ENCODE measurements around the gene RAB5IF.
"Not testable (repeated sequence)": the region's sequence is repeated elsewhere in the genome, so short reads cannot be mapped to it uniquely, and the experiment has no call there.

The RAB5IF gene, protein sequence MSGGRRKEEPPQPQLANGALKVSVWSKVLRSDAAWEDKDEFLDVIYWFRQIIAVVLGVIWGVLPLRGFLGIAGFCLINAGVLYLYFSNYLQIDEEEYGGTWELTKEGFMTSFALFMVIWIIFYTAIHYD

DNA sequence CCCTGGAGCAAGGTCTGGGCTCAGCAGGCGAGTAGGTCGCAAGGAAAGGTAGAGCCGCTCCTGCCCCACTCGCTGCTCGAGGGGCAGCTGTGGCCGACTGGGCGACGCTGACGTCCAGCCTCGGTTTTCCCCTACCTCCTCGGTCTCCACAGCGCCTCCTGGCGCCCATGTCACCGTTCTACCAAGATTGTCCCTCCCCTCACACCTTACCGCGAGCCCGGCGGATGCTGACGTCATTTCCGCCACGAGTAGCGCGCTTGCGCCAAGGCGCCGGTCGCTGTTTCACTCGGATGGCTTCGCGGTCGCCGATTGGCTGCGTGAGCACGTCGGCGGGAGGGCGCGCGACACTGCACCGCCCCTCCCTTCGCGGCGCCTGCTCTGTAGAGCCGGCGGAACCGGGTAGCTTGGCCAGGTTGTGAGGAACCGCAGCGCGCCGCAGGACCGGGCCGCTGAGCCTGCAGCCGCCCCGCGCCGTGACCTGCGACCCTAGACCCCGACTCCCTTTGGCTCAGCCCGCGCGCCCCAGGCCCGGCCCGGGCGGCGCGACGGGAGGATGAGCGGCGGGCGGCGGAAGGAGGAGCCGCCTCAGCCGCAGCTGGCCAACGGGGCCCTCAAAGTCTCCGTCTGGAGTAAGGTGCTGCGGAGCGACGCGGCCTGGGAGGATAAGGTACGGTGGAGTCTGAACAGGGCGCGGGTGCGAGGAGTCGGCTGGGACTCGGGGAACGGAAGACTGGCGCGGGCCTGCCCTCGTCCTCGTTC is at the start of gene RAB5IF:
TSS of gene RAB5IF (plus strand) at position 381 of the 759 bp plus-strand sequence. CDS start at position 554, 173 bp downstream.
- H3K9ac ChIP-seq (ENCODE audit: low read depth, low read length), result peak within 1 kb of the TSS; percentile 96
- H3K36me3 ChIP-seq (ENCODE audit: insufficient read depth, low read length), result peaks cover 11% of the 10 kb centered on the region
- H3K9me3 ChIP-seq (ENCODE audit: control insufficient read depth, insufficient read depth, low read length), result no peaks in the 10 kb centered on the region
- H3K4me1 ChIP-seq (ENCODE audit: insufficient read depth, low read length), result peaks cover 6% of the 10 kb centered on the region

DNA sequence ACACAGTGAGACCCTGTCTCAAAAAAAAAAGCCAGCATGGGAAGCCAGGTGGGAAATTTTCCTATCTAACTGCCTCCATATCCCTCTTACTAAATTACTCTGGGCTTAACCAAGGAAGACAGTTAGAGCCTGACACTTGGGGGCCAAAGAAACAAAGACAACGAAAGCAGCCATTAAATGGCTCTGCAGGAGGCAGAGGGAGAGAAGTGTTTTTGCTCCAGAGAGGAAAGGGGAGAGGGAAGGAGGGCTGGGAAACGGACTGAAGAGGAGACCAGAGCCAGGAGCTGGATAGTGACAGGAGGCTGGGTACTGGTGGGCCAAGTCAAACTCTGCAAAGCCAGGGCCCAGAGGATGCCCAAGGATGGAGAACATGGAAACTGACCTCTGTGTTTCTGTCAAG is 42.9 kb upstream of the RAB5IF start:
- Histone ChIP-seq H3K36me3 (ENCODE audit: insufficient read depth, low read length) (no peaks in the 10 kb centered on the region), H3K9ac (ENCODE audit: low read depth, low read length) (no peak overlapping the region), H3K4me1 (ENCODE audit: insufficient read depth, low read length) (peaks cover 6% of the 10 kb centered on the region; the same call in 1 of the 2 replicates), H3K9me3 (ENCODE audit: control insufficient read depth, insufficient read depth, low read length) (no peaks in the 10 kb centered on the region)

DNA sequence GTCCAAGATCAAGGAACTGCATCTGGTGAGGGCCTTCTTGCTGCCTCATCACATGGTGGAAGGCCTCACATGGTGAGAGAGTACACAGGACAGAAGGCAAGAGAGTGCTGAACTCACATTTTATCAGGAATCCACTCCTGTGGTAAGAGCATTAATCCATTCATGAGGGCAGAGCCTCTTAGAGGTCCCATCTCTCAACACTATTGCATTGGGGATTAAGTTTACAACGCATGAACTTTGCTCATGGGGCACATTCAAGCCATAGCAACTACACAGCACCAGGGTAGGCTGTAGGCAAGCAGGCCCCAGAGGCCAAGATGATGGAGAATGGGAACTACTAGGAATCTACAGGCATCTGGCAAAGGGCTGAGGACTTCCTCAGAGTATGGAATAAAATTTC is 42.2 kb upstream of the RAB5IF start:
- no peak overlapping the region for H3K9ac ChIP-seq (ENCODE audit: low read depth, low read length)
- no peaks in the 10 kb centered on the region for H3K36me3 ChIP-seq (ENCODE audit: insufficient read depth, low read length)

DNA sequence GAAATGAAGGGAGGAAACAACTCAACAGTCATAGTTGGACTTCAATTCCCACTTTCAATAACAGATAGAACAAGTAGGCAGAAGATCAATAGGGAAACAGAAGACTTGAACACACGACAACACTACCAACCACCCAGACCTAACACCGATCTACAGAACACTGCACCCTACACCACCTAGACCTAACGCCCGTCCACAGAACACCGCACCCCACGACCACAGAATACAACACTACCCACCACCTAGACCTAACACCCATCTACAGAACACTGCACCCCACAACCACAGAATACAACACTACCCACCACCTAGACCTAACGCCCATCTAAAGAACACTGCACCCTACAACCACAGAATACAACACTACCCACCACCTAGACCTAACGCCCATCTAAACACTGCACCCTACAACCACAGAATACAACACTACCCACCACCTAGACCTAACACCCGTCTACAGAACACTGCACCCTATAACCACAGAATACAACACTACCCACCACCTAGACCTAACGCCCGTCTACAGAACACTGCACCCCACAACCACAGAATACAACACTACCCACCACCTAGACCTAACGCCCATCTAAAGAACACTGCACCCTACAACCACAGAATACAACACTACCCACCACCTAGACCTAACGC is 41.4 kb upstream of the RAB5IF start:
- not testable (repeated sequence) for H3K9me3 ChIP-seq (ENCODE audit: control insufficient read depth, insufficient read depth, low read length); H3K9ac ChIP-seq (ENCODE audit: low read depth, low read length); H3K36me3 ChIP-seq (ENCODE audit: insufficient read depth, low read length); H3K4me1 ChIP-seq (ENCODE audit: insufficient read depth, low read length)

More for the DNA sequence above, 42.2 kb upstream of the RAB5IF start:
- Histone ChIP-seq H3K9me3 (ENCODE audit: control insufficient read depth, insufficient read depth, low read length) (no peaks in the 10 kb centered on the region), H3K4me1 (ENCODE audit: insufficient read depth, low read length) (peaks cover 6% of the 10 kb centered on the region; the same call in 1 of the 2 replicates)

DNA sequence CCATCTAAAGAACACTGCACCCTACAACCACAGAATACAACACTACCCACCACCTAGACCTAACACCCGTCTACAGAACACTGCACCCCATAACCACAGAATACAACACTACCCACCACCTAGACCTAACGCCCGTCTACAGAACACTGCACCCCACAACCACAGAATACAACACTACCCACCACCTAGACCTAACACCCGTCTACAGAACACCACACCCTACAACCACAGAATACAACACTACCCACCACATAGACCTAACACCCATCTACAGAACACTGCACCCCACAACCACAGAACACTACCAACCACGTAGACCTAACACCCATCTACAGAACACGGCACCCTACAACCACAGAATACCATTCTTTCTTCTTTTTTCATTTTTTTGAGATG is 40.9 kb upstream of the RAB5IF start:
- not testable (repeated sequence) for H3K9ac ChIP-seq (ENCODE audit: low read depth, low read length); H3K9me3 ChIP-seq (ENCODE audit: control insufficient read depth, insufficient read depth, low read length); H3K36me3 ChIP-seq (ENCODE audit: insufficient read depth, low read length); H3K4me1 ChIP-seq (ENCODE audit: insufficient read depth, low read length)

DNA sequence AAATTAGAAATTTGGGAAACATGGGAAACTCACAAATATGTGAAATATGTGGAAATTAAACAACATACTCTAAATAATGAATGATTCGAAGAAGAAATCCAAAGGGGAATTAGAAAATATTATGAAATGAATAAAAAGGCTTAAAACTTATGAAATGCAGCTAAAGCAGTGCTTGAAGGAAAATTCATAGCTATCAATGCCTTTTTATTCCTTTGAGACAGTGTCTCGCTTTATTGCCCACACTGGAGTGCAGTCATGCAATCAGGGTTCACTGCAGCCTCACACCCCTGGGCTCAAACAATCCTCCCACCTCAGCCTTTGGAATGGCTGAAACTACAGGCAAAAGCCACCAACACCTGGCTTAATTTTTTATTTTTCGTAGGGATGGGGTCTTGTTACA is 40.1 kb upstream of the RAB5IF start:
- Histone ChIP-seq H3K9me3 (ENCODE audit: control insufficient read depth, insufficient read depth, low read length) (no peaks in the 10 kb centered on the region), H3K4me1 (ENCODE audit: insufficient read depth, low read length) (peaks cover 13% of the 10 kb centered on the region), H3K36me3 (ENCODE audit: insufficient read depth, low read length) (no peaks in the 10 kb centered on the region), H3K9ac (ENCODE audit: low read depth, low read length) (no peak overlapping the region)

DNA sequence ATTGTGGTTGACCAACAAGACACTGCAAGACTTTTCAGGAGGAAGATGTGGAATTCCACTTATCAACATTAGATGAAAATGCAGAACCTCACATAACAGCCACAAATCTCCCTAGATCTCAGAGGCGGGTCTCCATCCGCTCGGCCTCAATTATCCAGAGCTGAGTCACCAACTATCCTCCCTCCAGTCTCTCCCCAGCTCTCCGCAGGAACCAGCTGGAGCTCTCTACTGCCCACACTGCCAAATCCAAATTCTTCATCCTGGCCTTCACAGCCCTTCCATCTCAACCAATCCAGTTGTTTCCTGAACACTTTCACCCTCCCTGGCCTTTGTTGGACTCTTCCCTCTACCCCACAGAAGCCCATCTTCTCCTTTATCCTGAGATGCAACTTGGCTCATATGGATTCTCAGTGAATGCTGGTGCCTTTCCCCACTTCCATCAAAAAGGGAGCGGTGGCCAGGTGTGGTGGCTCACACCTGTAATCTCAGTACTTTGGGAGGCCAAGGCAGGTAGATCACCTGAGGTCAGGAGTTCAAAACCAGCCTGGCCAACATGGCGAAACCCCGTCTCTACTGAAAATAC is 35.6 kb upstream of the RAB5IF start:
- H3K9me3 ChIP-seq (ENCODE audit: control insufficient read depth, insufficient read depth, low read length), result no peaks in the 10 kb centered on the region
- no peaks in the 10 kb centered on the region for H3K36me3 ChIP-seq (ENCODE audit: insufficient read depth, low read length)
- peaks cover 11% of the 10 kb centered on the region; the same call in 1 of the 2 replicates for H3K4me1 ChIP-seq (ENCODE audit: insufficient read depth, low read length)
- no peak overlapping the region for H3K9ac ChIP-seq (ENCODE audit: low read depth, low read length)

DNA sequence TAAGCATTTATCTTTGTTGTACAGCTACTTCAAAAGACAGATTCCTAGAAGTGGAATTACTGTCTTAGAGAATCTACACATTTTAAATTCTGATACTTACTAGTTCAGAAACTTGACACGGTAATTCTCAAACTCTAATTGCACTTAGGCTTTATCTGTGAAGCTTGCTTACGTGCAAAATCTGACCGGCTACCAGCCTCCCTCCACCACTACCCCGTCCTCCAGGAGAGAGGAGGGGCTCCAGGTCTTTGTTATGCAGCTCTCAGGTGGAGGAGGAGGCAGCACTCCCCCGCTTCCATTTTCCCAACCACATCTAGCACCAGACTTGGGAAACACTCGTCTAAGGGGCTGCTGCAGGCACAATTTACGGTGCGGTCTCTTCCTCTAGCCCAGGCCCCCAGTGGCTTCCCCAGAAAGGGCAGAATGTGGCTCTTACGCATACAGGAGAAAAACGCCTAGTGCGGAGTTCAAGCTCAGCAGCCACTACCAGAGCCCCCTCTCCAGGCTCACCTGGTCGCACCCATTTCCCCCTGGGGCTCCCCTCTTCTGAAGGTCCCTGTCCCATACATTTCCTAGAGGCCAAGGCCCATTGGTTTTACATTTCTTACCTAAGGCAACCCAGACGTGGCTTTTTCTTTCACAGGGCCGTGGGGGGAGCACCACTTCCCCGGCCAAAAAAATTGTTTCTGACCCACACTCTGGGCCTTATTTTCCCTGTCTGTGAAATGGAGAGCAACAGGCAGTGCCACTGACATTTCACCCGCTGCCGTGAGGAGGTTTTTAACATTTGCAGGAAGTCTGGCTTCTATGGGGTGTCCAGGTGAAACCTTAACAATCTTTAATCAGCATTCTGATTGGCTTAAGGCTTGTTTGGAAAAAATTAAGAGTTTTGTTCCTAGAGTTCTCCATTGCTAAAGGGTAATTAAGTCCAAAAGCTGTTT is 33.7 kb upstream of the RAB5IF start:
- H3K4me1 ChIP-seq (ENCODE audit: insufficient read depth, low read length), result peaks cover 20% of the 10 kb centered on the region; the same call in 1 of the 2 replicates
- H3K9me3 ChIP-seq (ENCODE audit: control insufficient read depth, insufficient read depth, low read length), result no peaks in the 10 kb centered on the region
- no peaks in the 10 kb centered on the region for H3K36me3 ChIP-seq (ENCODE audit: insufficient read depth, low read length)
- peak overlapping the region; percentile 86 for H3K9ac ChIP-seq (ENCODE audit: low read depth, low read length)

DNA sequence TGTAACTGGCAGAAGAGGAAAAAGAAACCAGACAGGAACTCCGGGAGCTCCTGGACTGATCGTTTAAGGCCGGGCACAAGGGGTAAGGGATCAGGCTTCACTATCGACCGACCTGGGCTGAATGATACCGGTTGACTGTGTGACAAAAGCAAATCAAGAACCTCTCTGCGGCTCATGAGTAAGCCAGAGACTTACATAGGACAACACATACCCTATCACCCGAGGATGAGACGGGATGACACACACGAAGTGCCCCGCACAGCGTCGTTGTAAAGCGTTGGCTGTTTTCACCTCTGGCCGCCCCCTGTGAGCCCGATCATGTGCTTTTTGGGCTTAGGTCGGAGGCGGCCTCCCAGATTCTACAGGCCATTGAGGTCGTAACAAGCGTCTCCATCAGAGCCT is 32.9 kb upstream of the RAB5IF start:
- Histone ChIP-seq H3K4me1 (ENCODE audit: insufficient read depth, low read length) (peaks cover 20% of the 10 kb centered on the region; the same call in 1 of the 2 replicates), H3K9ac (ENCODE audit: low read depth, low read length) (peak overlapping the region; percentile 86), H3K36me3 (ENCODE audit: insufficient read depth, low read length) (no peaks in the 10 kb centered on the region), H3K9me3 (ENCODE audit: control insufficient read depth, insufficient read depth, low read length) (no peaks in the 10 kb centered on the region)

DNA sequence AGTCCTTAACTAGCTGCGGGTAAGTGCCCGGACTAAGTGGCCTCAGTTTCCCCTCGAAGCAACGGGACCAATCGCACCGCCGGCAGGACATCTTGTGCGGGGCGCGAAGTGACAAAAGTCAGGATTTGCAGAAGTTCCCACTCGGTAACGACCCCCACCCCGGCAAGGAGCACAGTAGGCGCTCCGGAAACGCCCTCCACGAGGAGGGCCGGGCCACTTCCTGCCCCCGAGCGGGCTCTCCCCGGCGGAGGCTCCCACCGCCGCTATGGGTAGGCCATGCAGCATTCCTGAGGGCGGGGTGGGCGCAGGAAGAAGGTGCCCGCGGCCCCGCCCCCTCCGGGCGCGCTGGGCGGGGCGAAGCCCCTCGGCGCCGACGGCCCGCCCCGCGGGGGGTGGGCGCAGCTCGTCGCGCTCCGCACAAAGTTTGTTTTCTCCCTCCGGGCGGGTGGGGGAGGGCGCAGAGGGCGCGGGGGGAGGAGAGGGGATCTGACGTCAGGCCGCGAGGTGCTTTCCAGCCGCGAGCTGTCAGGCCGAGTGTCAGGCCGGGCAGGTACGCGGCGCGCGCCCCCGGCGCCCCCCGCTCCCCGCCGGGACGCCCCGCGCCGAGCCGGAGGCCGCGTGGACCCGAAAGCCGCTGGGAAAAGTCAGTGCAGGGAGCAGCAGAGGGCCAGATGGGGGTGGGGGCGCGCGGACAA is 32.3 kb upstream of the RAB5IF start, which contains the start of gene TGIF2:
TSS of gene TGIF2 (plus strand) at position 495 of the 695 bp plus-strand sequence. CDS start 5,178 bp downstream, outside the sequence.
- Histone ChIP-seq H3K9ac (ENCODE audit: low read depth, low read length) (peak within 1 kb of the TSS; percentile 88), H3K9me3 (ENCODE audit: control insufficient read depth, insufficient read depth, low read length) (no peaks in the 10 kb centered on the region), H3K4me1 (ENCODE audit: insufficient read depth, low read length) (peaks cover 20% of the 10 kb centered on the region; the same call in 1 of the 2 replicates), H3K36me3 (ENCODE audit: insufficient read depth, low read length) (no peaks in the 10 kb centered on the region)

DNA sequence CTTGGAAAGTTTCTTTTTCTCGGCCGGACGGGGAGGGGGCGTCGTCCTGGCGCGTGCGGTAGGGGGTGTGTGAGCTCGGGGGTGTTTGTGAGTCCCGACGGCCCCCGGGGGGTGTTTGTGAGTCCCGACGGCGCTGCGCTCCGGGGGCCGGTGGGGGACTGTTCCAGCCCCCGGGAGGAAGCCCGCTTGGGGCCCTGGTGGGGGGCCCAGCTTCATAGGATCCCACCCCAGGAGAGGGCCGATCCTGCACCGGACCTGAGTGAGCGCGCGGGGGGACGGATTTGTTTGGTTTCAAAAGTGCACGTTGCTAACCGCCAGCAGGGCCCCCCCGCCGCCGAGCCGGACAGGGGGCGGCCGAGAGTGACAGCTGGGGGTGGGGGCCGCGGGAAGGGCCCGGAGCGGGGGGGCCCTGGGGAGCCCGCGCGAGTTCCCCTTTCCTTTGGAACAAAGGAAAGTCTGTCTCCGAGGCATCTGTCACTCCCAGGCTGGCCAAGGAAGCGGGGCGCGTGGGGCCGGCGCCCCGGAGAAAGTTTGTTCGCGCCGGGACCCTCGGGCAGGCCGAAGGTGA is 31.7 kb upstream of the RAB5IF start:
- Histone ChIP-seq H3K4me1 (ENCODE audit: insufficient read depth, low read length) (peaks cover 20% of the 10 kb centered on the region; the same call in 1 of the 2 replicates), H3K9me3 (ENCODE audit: control insufficient read depth, insufficient read depth, low read length) (no peaks in the 10 kb centered on the region), H3K36me3 (ENCODE audit: insufficient read depth, low read length) (no peaks in the 10 kb centered on the region; the same call in 1 of the 2 replicates), H3K9ac (ENCODE audit: low read depth, low read length) (peak overlapping the region; percentile 88)

DNA sequence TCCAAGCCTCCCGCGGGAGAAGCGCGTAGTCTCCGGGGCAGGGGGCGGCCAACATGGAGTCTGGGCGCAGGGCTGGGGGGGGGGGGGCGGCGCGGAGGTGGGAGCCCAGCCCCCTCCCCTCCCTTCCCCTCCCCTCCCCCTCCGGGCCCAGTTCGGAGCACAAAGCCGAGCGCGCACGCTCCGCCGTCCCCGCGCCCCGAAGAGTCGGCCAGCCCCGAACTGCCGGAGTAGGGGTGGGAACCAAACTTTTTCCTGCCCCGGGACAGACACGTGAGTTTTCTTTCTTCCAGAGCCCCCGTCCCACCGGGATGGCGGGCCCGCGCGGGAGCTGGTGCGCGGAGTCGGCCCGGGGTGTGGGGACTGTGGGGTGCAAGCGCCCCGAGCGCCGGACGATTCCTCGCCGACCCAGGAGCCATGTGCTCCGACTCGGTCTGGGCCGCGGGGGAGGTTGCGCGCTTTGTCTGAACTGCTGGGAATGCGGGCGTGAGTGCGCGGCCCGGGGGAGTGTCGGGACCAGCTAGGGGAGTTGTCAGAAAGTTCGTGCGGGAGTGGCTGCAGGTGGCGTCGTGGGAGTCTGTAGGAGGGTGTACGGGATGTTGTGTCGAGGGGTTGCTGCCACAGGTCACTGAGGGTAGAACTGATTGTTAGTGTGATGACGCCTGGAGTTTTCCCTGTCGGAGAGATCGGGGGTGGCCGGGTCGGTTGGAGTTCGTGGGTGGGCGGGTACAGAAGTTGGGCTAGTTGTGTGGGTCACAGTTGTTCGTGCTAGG is 31.0 kb upstream of the RAB5IF start:
- H3K36me3 ChIP-seq (ENCODE audit: insufficient read depth, low read length), result no peaks in the 10 kb centered on the region; the same call in 1 of the 2 replicates
- no peaks in the 10 kb centered on the region for H3K9me3 ChIP-seq (ENCODE audit: control insufficient read depth, insufficient read depth, low read length)
- peak overlapping the region; percentile 88 for H3K9ac ChIP-seq (ENCODE audit: low read depth, low read length)
- peaks cover 19% of the 10 kb centered on the region; the same call in 1 of the 2 replicates for H3K4me1 ChIP-seq (ENCODE audit: insufficient read depth, low read length)

Data from ES-I3 (cell line).